Psoas muscle (tissue), 8 donors: ENCODE data around the gene CCND2. TPM values are rescaled to one million over a fixed set of nuclear protein-coding genes. Genes with fewer than 3 reads are reported as not detected.

ENCODE experiments used
- ATAC-seq, 4 donors: fragments of 200-7000 bp; cut with Tn5 transposase; one replicate each; pipeline ENCODE4 v1.9.1; 2020; ENCODE audit warnings: moderate library complexity in 3 of 4, mild to moderate bottlenecking in 2 of 4
- DNase-seq, 2 donors: peaks; one replicate each; pipeline ENCODE4 v3.0.0-alpha.2; 2020
- H3K27ac ChIP-seq: fragments of 200-600 bp; one replicate; pipeline ENCODE4 v1.8.0; 2022
- H3K27me3 ChIP-seq, 3 donors: fragments of 200-600 bp in 1 of 3; one replicate each; pipeline versions ENCODE4 v1.6.1 to v1.8.0; 2013 to 2022; ENCODE audit warnings: low read length in 2 of 3, mild to moderate bottlenecking in 2 of 3, moderate library complexity in 1 of 3; ENCODE audit not compliant: insufficient read depth in 3 of 3
- H3K36me3 ChIP-seq, 2 donors: fragments of 200-600 bp in 1 of 2; one replicate each; pipeline versions ENCODE4 v1.6.1 to v1.8.0; 2013 to 2022; ENCODE audit warnings: low read depth in 1 of 2, mild to moderate bottlenecking in 1 of 2, moderate library complexity in 1 of 2; ENCODE audit not compliant: insufficient read depth in 1 of 2
- H3K4me1 ChIP-seq: fragments of 200-600 bp; one replicate; pipeline ENCODE4 v1.8.0; 2022
- H3K4me3 ChIP-seq: fragments of 200-600 bp; one replicate; pipeline ENCODE4 v1.8.0; 2022; ENCODE audit warnings: mild to moderate bottlenecking
- H3K9me3 ChIP-seq: fragments of 200-600 bp; one replicate; pipeline ENCODE4 v1.8.0; 2022
- CTCF ChIP-seq: fragments of 200-600 bp; IDR thresholded peaks from one replicate; pipeline ENCODE4 v1.8.0; 2022; ENCODE audit warnings: antibody characterized with exemption
- WGBS, 3 donors: extraction: QIAGEN DNeasy Blood & Tissue Kit; methylation state at CpG; one replicate each; pipeline versions ENCODE4 v1.1.6 to v1.1.7; 2013; 5-methylcytosine and 5-hydroxymethylcytosine counted together
- intact Hi-C, 2 donors: fragments of 100-400 bp; cut with DNase I; formaldehyde crosslinking; loops; one replicate each; pipeline versions ENCODE4 v1.11.0 to v1.14.2; 2022
- polyA plus RNA-seq, 3 donors: library from polyadenylated mRNA; stranded (reverse); fragments of 200-250 nt; gene quantifications; one replicate each; pipeline ENCODE4 v1.2.3, GENCODE V29; 2013
- total RNA-seq, 4 donors: library from RNA; stranded (reverse); fragmentation: NEBNext Ultra II Directional in 2 of 4; extraction: Animal tissue kit (Norgen Biotek cat#: 25700) in 2 of 4; gene quantifications; one replicate each; pipeline versions ENCODE4 v1.2.1 to v1.2.4, GENCODE V29; 2021 to 2023
- donor health status: healthy with polysubstance abuse.
- donor health status: DM: no; HTN: no; CAD: no; lungs with moderate emphysema.
- donor health status: Bipolar disorder and iron deficiency.
- donor health status: healthy.
- donor health status: DM: yes; HTN: yes; CAD: no.
- donor health status: DM: no; HTN: no; CAD: no.
- donor health status: DM: no; HTN: no; CAD: no.
- donor health status: DM: yes; HTN: yes; CAD: no.

The CCND2 gene
- total and polyA plus RNA-seq, 7 donors, result 0.31 to 10.1 (median 3.3) TPM

GRCh38 chr12:4251967-4252366 lies 21.6 kb upstream of the CCND2 start:
- Histone ChIP-seq H3K27ac (no peak overlapping the region), H3K4me3 (no peak overlapping the region), H3K27me3 (peaks cover 0 to 27% (median 7%) of the 10 kb centered on the region in 3 donors), H3K4me1 (no peaks in the 10 kb centered on the region), H3K36me3 (no peaks in the 10 kb centered on the region), H3K9me3 (no peaks in the 10 kb centered on the region)
- WGBS, 3 donors, result 73 to 89% (median 83%) methylated on average over 2 of the region's 2 CpGs
- DNase-seq, result no peak
- intact Hi-C loops, result no loop called here
- TF ChIP-seq CTCF, result no peak
- no peak for ATAC-seq

- WGBS, 3 donors, result 28 to 43% (median 29%) methylated on average over 5 of the region's 5 CpGs
- ATAC-seq (no peak), DNase-seq (no peak)
- Histone ChIP-seq H3K4me3 (no peak overlapping the region), H3K27me3 (peaks cover 0 to 27% (median 7%) of the 10 kb centered on the region in 3 donors), H3K4me1 (no peaks in the 10 kb centered on the region), H3K9me3 (no peaks in the 10 kb centered on the region), H3K36me3 (no peaks in the 10 kb centered on the region), H3K27ac (no peak overlapping the region)
- intact Hi-C loops, result no loop called here
- TF ChIP-seq CTCF, result no peak
Measured at GRCh38 chr12:4252601-4253000, 21.0 kb upstream of the CCND2 start.

GRCh38 chr12:4256043-4256826 lies 17.3 kb upstream of the CCND2 start:
- Histone ChIP-seq H3K27me3 (peaks cover 0 to 16% (median 4%) of the 10 kb centered on the region in 3 donors), H3K4me1 (no peaks in the 10 kb centered on the region), H3K27ac (no peak overlapping the region), H3K4me3 (no peak overlapping the region), H3K36me3 (no peaks in the 10 kb centered on the region), H3K9me3 (peaks cover 3% of the 10 kb centered on the region)
- 87 to 92% (median 88%) methylated on average over 2 of the region's 2 CpGs for WGBS, 3 donors
- DNase-seq, result no peak
- no peak for ATAC-seq
- no peak for TF ChIP-seq CTCF
- intact Hi-C loops, result no loop called here

- no peak overlapping the region for H3K27ac ChIP-seq
- H3K9me3 ChIP-seq, result peaks cover 3% of the 10 kb centered on the region
- H3K4me1 ChIP-seq, result no peaks in the 10 kb centered on the region
- DNase-seq (no peak), ATAC-seq (no peak)
- no peak for TF ChIP-seq CTCF
- no peaks in the 10 kb centered on the region for H3K36me3 ChIP-seq
- H3K27me3 ChIP-seq, result peaks cover 0 to 12% (median 5%) of the 10 kb centered on the region in 3 donors
- H3K4me3 ChIP-seq, result no peak overlapping the region
- intact Hi-C loops, result no loop called here
Measured at GRCh38 chr12:4257442-4257841, 16.1 kb upstream of the CCND2 start.

GRCh38 chr12:4259099-4259498 lies 14.5 kb upstream of the CCND2 start:
- no peak for ATAC-seq
- 90 to 100% (median 92%) methylated on average over 1 of the region's 1 CpG for WGBS, 3 donors
- intact Hi-C loops, result no loop called here
- Histone ChIP-seq H3K27me3 (peaks cover 0 to 7% (median 5%) of the 10 kb centered on the region in 3 donors), H3K4me1 (no peaks in the 10 kb centered on the region), H3K9me3 (peaks cover 3% of the 10 kb centered on the region), H3K4me3 (no peak overlapping the region), H3K36me3 (no peaks in the 10 kb centered on the region), H3K27ac (no peak overlapping the region)
- no peak for DNase-seq
- no peak for TF ChIP-seq CTCF
